HG02763 (cell line): ENCODE measurements around the gene TLCD2.
"Not testable (repeated sequence)": the region's sequence is repeated elsewhere in the genome, so short reads cannot be mapped to it uniquely, and the experiment has no call there.

Source experiments
- ATAC-seq: cut with Tn5 transposase; IDR thresholded peaks from one replicate; pipeline ENCODE4 v1.9.1; 2021; ENCODE audit warnings: mild to moderate bottlenecking, moderate library complexity; ENCODE audit not compliant: unreplicated experiment

The TLCD2 gene, protein sequence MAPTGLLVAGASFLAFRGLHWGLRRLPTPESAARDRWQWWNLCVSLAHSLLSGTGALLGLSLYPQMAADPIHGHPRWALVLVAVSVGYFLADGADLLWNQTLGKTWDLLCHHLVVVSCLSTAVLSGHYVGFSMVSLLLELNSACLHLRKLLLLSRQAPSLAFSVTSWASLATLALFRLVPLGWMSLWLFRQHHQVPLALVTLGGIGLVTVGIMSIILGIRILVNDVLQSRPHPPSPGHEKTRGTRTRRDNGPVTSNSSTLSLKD

GRCh38 chr17:1709971-1710806 lies at the start of gene TLCD2:
Gene TLCD2, minus strand, starts transcription at chr17:1710377. Its CDS starts 135 bp downstream, at chr17:1710242.
- ATAC-seq, result no peak

GRCh38 chr17:1759529-1759928 lies 49.4 kb upstream of the TLCD2 start:
- no peak for ATAC-seq

DNA sequence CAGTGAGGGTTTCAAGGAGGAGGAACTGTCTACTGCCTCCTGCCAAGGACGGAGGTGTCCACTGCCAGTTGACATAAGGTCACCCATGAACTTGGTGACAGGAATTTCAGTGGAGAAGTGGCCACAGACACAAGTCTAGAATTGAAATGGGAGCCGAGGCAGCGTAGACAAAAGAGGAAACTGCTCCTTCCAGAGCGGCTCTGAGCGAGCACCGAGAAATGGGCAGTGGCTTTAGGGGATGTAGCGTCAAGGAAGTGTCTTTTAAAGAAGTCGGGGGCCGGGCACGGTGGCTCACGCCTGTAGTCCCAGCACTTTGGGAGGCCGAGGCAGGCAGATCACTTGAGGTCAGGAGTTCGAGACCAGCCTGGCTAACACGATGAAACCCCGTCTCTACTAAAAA lies 48.6 kb upstream of the TLCD2 start:
- ATAC-seq, result no peak

DNA sequence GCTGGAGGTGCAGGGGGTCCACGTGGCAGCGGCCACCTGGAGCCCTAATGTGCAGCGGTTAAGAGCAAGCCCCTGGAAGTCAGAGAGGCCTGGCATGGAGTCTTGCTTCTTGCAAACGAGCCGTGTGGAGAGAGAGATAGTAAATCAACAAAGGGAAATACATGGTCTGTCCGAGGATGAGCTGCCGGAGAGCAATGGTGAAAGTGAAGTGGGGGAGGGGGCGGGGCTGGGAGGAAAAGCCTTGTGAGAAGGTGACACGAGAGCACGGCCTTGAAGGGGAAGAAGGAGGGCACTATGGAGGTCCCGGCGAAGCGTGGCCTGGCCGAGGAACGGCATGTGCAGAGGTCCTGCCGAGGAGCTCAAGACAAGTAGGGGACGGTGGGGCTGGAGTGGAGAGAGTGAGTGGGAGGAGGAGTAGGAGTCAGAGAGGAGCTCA lies 45.7 kb upstream of the TLCD2 start:
- ATAC-seq, result no peak

GRCh38 chr17:1755252-1755826 lies 45.2 kb upstream of the TLCD2 start:
- ATAC-seq, result no peak

- no peak for ATAC-seq
Measured at GRCh38 chr17:1754430-1755112, 44.4 kb upstream of the TLCD2 start.

DNA sequence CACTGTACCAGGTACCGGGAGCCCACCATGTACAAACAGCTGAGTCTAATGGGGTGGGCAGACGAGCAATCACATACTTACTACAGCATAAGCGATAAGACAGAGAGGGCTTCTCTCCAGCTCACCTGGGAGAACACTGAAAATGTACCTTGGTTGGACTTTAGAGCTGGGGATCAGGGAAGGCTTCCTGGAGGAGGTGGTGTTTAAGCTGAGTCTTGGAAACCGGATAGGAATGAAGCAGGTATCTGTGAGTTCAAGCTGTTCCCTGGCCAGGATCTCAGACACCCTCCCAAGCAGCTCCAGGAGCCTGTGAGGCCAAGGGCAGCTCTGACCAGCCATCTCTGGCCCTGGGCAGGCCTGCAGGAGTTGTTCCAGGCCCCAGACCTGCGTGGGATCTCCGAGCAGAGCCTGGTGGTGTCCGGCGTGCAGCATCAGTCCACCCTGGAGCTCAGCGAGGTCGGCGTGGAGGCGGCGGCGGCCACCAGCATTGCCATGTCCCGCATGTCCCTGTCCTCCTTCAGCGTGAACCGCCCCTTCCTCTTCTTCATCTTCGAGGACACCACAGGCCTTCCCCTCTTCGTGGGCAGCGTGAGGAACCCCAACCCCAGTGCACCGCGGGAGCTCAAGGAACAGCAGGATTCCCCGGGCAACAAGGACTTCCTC lies 43.7 kb upstream of the TLCD2 start:
- no peak for ATAC-seq

- ATAC-seq, result no peak
Measured at GRCh38 chr17:1752425-1753262, 42.5 kb upstream of the TLCD2 start.

- no peak for ATAC-seq
Measured at GRCh38 chr17:1750628-1751027, 40.5 kb upstream of the TLCD2 start.

DNA sequence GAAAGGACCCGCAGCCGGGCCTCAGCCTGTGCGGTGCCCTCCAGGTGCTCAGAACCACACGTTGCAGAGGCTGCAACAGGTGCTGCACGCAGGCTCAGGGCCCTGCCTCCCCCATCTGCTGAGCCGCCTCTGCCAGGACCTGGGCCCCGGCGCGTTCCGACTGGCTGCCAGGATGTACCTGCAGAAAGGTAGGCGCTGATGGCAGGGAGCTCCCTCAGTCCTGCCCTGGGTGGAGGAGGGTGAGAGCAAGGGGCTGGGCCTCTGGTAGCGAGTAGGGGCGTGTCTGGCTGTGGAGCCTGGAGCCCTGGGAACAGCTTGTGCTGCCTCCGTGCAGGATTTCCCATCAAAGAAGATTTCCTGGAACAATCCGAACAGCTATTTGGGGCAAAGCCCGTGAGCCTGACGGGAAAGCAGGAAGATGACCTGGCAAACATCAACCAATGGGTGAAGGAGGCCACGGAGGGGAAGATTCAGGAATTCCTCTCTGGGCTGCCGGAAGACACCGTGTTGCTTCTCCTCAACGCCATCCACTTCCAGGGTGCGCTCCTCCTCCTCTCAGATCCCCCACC lies 36.9 kb upstream of the TLCD2 start:
- no peak for ATAC-seq

DNA sequence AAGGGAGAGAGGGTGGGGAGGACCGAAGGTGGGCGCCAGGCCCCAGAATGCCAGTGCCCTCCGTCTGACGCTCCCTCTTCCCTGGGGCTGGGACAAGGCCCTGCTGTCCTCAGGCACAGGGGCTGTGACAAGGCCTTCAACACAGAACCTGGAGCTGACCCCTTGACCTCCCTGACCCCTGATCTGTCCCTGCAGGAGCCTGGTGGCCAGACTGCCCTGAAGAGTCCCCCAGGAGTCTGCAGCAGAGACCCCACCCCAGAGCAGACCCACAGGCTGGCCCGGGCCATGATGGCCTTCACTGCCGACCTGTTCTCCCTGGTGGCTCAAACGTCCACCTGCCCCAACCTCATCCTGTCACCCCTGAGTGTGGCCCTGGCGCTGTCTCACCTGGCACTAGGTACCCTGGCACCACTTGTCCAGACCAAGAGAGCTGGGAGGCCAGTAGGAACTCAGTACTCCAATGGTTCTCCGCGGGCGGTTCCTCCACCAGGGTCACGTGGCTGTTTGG lies 35.4 kb upstream of the TLCD2 start:
- no peak for ATAC-seq

- no peak for ATAC-seq
Measured at GRCh38 chr17:1744551-1745512, 34.7 kb upstream of the TLCD2 start.

DNA sequence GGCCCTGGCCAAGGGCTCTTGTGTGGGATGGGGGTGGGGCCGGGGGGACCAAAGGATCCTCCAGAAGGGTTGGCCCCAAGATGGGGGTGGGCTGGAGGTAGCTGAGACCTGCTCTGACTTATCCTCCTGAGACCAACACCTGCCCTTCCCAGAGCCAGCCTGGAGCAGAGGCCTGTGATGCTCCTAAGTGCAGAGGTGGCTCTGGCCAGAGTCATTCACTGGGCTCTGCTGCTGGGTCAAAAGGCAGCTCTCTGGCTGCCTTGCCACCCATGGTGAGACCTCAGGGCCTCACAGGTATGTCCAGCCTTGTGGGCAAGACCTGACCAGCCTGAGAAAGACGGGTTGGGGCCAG lies 32.9 kb upstream of the TLCD2 start:
- ATAC-seq, result no peak

- ATAC-seq, result no peak
Measured at GRCh38 chr17:1742371-1743087, 32.4 kb upstream of the TLCD2 start, which contains the start of gene SERPINF2. Gene SERPINF2, plus strand, starts transcription at chr17:1742871. Its CDS starts 2,125 bp downstream, at chr17:1744996.

GRCh38 chr17:1741899-1742298 lies 31.7 kb upstream of the TLCD2 start:
- not testable (repeated sequence) for ATAC-seq

DNA sequence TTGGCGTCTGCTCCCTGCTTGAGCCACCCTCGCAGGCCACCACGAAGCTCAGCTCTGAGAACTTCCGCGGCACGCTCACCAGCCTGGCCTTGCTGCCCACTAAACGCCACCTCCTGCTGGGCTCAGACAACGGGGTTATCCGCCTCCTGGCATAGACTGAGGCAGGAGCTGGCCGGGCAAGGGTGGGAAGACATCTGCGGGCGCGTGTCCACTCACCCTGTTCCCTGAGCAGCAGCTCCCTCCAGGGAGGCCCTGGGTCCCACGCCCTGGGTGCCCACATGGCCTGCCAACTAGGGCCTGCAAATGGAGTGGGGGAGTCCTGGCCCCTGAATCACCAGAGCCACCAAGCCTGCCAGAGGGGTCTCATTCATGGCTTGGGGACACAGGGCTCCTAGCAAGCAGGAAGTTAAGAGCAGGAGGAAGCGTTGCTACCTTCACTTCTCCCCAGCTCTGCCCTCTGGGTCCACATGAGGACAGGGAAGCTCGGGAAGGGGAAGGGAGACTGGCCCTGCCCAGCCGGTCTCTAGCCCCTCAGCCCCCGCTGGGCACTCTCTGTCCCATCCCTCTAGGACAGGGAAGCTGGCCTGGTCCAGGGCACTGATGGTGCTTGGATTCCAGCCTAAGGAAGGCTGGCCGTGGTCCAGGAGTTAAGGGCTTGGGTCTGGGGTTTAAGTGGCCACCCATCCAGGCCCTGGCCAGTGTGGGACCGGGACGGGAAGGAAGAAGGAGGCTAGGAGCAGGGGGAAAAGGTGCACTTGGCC lies 27.5 kb upstream of the TLCD2 start:
- no peak for ATAC-seq
